SIG-M5 (cell line): ENCODE measurements around the gene GUCY2F.

Experiments
- DNase-seq: peaks from one replicate; lab custom pipeline; 2025; lab: John Stamatoyannopoulos, UW

GUCY2F gene

GRCh38 chrX:109481986-109482385 lies at the start of gene GUCY2F:
Gene GUCY2F, minus strand, starts transcription at chrX:109482086. Its CDS starts 6,150 bp downstream, at chrX:109475936.
- no peak for DNase-seq

- DNase-seq = no peak
Observed at GRCh38 chrX:109519001-109519400, 37.1 kb upstream of the GUCY2F start.

GRCh38 chrX:109511113-109511512 lies 29.2 kb upstream of the GUCY2F start:
- no peak for DNase-seq

- no peak for DNase-seq
Observed at GRCh38 chrX:109508915-109509314, 27.0 kb upstream of the GUCY2F start.

- DNase-seq = no peak
Observed at GRCh38 chrX:109501176-109501575, 19.3 kb upstream of the GUCY2F start.

GRCh38 chrX:109498434-109498833 lies 16.5 kb upstream of the GUCY2F start:
- DNase-seq = no peak

- DNase-seq = no peak
Observed at GRCh38 chrX:109489174-109489573, 7.3 kb upstream of the GUCY2F start.

- DNase-seq = peak; percentile 18
Observed at GRCh38 chrX:109487640-109488039, 5.8 kb upstream of the GUCY2F start.

- peak; percentile 0 for DNase-seq
Observed at GRCh38 chrX:109485470-109486340, 3.8 kb upstream of the GUCY2F start.

- DNase-seq = no peak
Observed at GRCh38 chrX:109484886-109485285, 3.0 kb upstream of the GUCY2F start.

GRCh38 chrX:109475174-109475891 lies 6.6 kb downstream of the GUCY2F start:
- DNase-seq = no peak

- DNase-seq = no peak
Observed at GRCh38 chrX:109472939-109473735, 8.7 kb downstream of the GUCY2F start.

- no peak for DNase-seq
Observed at GRCh38 chrX:109464231-109464630, 17.7 kb downstream of the GUCY2F start.

GRCh38 chrX:109463784-109464183 lies 18.1 kb downstream of the GUCY2F start:
- no peak for DNase-seq

- DNase-seq = no peak
Observed at GRCh38 chrX:109448282-109448938, 33.5 kb downstream of the GUCY2F start.

GRCh38 chrX:109441266-109441665 lies 40.6 kb downstream of the GUCY2F start:
- no peak for DNase-seq

- peak; percentile 75 for DNase-seq
Observed at GRCh38 chrX:109440475-109440874, 41.4 kb downstream of the GUCY2F start.

- DNase-seq = no peak
Observed at GRCh38 chrX:109409181-109409580, 72.7 kb downstream of the GUCY2F start.

GRCh38 chrX:109403922-109404321 lies 78.0 kb downstream of the GUCY2F start:
- DNase-seq = no peak

- DNase-seq = no peak
Observed at GRCh38 chrX:109399831-109400230, 82.1 kb downstream of the GUCY2F start.

- DNase-seq = no peak
Observed at GRCh38 chrX:109398833-109399232, 83.1 kb downstream of the GUCY2F start.

- DNase-seq = no peak
Observed at GRCh38 chrX:109398061-109398460, 83.8 kb downstream of the GUCY2F start.
